Ectodermal cell (in vitro differentiated cells): Measurements from ENCODE around the gene RAPGEF3.

ENCODE experiments used
- H3K27ac ChIP-seq: 2 replicates; pipeline ENCODE4 v1.7.0; 2013; ENCODE audit warnings: mild to moderate bottlenecking, low read depth, low read length; ENCODE audit not compliant: insufficient read depth, poor library complexity, severe bottlenecking
- H3K27me3 ChIP-seq: 2 replicates; pipeline ENCODE4 v1.7.0; 2013; ENCODE audit warnings: mild to moderate bottlenecking, low read length; ENCODE audit not compliant: insufficient read depth, control insufficient read depth, poor library complexity, severe bottlenecking
- H3K36me3 ChIP-seq: one replicate; pipeline ENCODE4 v1.7.0; 2013; ENCODE audit warnings: low read length; ENCODE audit not compliant: control insufficient read depth, insufficient read depth
- H3K4me1 ChIP-seq: one replicate; pipeline ENCODE4 v1.7.0; 2013; ENCODE audit warnings: low read length; ENCODE audit not compliant: control insufficient read depth, insufficient read depth
- H3K4me3 ChIP-seq: 2 replicates; pipeline ENCODE4 v1.7.0; 2013; ENCODE audit warnings: low read depth, low read length, control low read depth; ENCODE audit not compliant: insufficient read depth
- H3K9me3 ChIP-seq: 2 replicates; pipeline ENCODE4 v1.7.0; 2013; ENCODE audit warnings: mild to moderate bottlenecking, low read length, moderate library complexity; ENCODE audit not compliant: control insufficient read depth
- WGBS, 2 experiments: methylation state at CpG; one replicate each; pipeline ENCODE4 v1.1.7; 2013; ENCODE audit warnings: missing lambda C conversion rate in 2 of 2; 5-methylcytosine and 5-hydroxymethylcytosine counted together

Gene RAPGEF3

GRCh38 chr12:47687636-47688035 is 71.0 kb downstream of the RAPGEF3 start:
- no peak overlapping the region for H3K4me3 ChIP-seq
- peaks cover 8% of the 10 kb centered on the region for H3K36me3 ChIP-seq
- H3K9me3 ChIP-seq: no peaks in the 10 kb centered on the region
- no peaks in the 10 kb centered on the region for H3K27me3 ChIP-seq
- no peaks in the 10 kb centered on the region for H3K4me1 ChIP-seq
- H3K27ac ChIP-seq: no peak overlapping the region
- WGBS, 2 experiments: 90 to 91% methylated on average over 3 of the region's 3 CpGs

GRCh38 chr12:47686645-47687240 is 71.9 kb downstream of the RAPGEF3 start:
- Histone ChIP-seq H3K4me3 (no peak overlapping the region), H3K27me3 (no peaks in the 10 kb centered on the region), H3K9me3 (no peaks in the 10 kb centered on the region), H3K4me1 (no peaks in the 10 kb centered on the region), H3K36me3 (no peaks in the 10 kb centered on the region), H3K27ac (no peak overlapping the region)
- 89% methylated on average over 2 of the region's 4 CpGs; no CpG with 5 or more reads in 1 of the 2 experiments for WGBS, 2 experiments
